Measurements from ENCODE around the gene CMTM8.

GRCh38 chr3:32347343-32348125 is 109.1 kb downstream of the CMTM8 start:
- TF ChIP-seq EP300 (IDR thresholded peaks at IDR 0.05) (no peak), POLR2A (IDR thresholded peaks at IDR 0.05) (no peak), CTCF (IDR thresholded peaks at IDR 0.05) (no peak)
